Liver (tissue), 9 donors: ENCODE results near the gene FILIP1. TPM values are rescaled to one million over a fixed set of nuclear protein-coding genes. Genes with fewer than 3 reads are reported as not detected.

Experiments
- DNase-seq: peaks from one replicate; pipeline ENCODE4 v3.0.0-alpha.2; 2017; ENCODE audit warnings: low spot score
- H3K27ac ChIP-seq, 2 donors: one replicate each; pipeline ENCODE4 v1.7.0; 2013; ENCODE audit warnings: inconsistent platforms in 2 of 2, low read length in 2 of 2, control low read depth in 1 of 2, low read depth in 1 of 2, mild to moderate bottlenecking in 1 of 2
- H3K27me3 ChIP-seq, 4 donors: one replicate each; pipeline versions ENCODE4 v1.6.1 to v1.7.0; 2013; ENCODE audit warnings: low read length in 3 of 4, inconsistent platforms in 1 of 4, mild to moderate bottlenecking in 1 of 4, moderate library complexity in 1 of 4; ENCODE audit not compliant: control insufficient read depth in 4 of 4, insufficient read depth in 4 of 4
- H3K36me3 ChIP-seq, 4 donors: one replicate each; pipeline versions ENCODE4 v1.6.1 to v1.7.0; 2013; ENCODE audit warnings: low read length in 3 of 4, mild to moderate bottlenecking in 3 of 4, low read depth in 1 of 4, moderate library complexity in 1 of 4; ENCODE audit not compliant: control insufficient read depth in 4 of 4, insufficient read depth in 3 of 4
- H3K4me1 ChIP-seq, 4 donors: one replicate each; pipeline versions ENCODE4 v1.6.1 to v1.7.0; 2013; ENCODE audit warnings: low read length in 3 of 4, mild to moderate bottlenecking in 3 of 4, moderate library complexity in 1 of 4; ENCODE audit not compliant: control insufficient read depth in 4 of 4, insufficient read depth in 4 of 4
- H3K4me3 ChIP-seq, 3 donors: one replicate each; pipeline versions ENCODE4 v1.6.1 to v1.7.0; 2013; ENCODE audit warnings: low read length in 3 of 3, control low read depth in 1 of 3, low read depth in 1 of 3, mild to moderate bottlenecking in 1 of 3
- H3K9ac ChIP-seq, 2 donors: one replicate each; pipeline ENCODE4 v1.7.0; 2013; ENCODE audit warnings: low read length in 2 of 2, mild to moderate bottlenecking in 2 of 2, moderate library complexity in 2 of 2, control low read depth in 1 of 2, low read depth in 1 of 2
- H3K9me3 ChIP-seq, 4 donors: one replicate each; pipeline versions ENCODE4 v1.6.1 to v1.7.0; 2013; ENCODE audit warnings: low read length in 3 of 4; ENCODE audit not compliant: control insufficient read depth in 4 of 4
- EGR1 ChIP-seq, 2 donors: IDR thresholded peaks; 2 replicates each; pipeline ENCODE4 v1.6.1; 2016 to 2018; ENCODE audit warnings: antibody characterized with exemption in 2 of 2, low read depth in 2 of 2
- FOXA1 ChIP-seq: IDR thresholded peaks from 2 replicates; pipeline ENCODE4 v1.6.1; 2016; ENCODE audit warnings: antibody characterized with exemption
- GABPA ChIP-seq, 2 donors: IDR thresholded peaks in 1 of 2; conservative IDR thresholded peaks in 1 of 2; 2 replicates each; pipeline ENCODE4 v1.6.1; 2016; ENCODE audit warnings: antibody characterized with exemption in 2 of 2, mild to moderate bottlenecking in 1 of 2, moderate library complexity in 1 of 2
- HNF4A ChIP-seq, 2 donors: conservative IDR thresholded peaks; 2 replicates each; pipeline ENCODE4 v1.6.1; 2016; ENCODE audit warnings: antibody characterized with exemption in 2 of 2, mild to moderate bottlenecking in 2 of 2
- HNF4G ChIP-seq: IDR thresholded peaks from 2 replicates; pipeline ENCODE4 v1.6.1; 2016; ENCODE audit warnings: antibody characterized with exemption
- JUND ChIP-seq, 2 donors: IDR thresholded peaks; 2 replicates each; pipeline ENCODE4 v1.6.1; 2016; ENCODE audit warnings: antibody characterized with exemption in 2 of 2
- MAX ChIP-seq: IDR thresholded peaks from 2 replicates; pipeline ENCODE4 v1.6.1; 2016; ENCODE audit warnings: antibody characterized with exemption
- NR2F2 ChIP-seq: IDR thresholded peaks from 2 replicates; pipeline ENCODE4 v1.6.1; 2016; ENCODE audit warnings: antibody characterized with exemption
- RAD21 ChIP-seq, 2 donors: IDR thresholded peaks; 2 replicates each; pipeline ENCODE4 v1.6.1; 2016; ENCODE audit warnings: antibody characterized with exemption in 2 of 2, mild to moderate bottlenecking in 2 of 2
- RXRA ChIP-seq, 2 donors: IDR thresholded peaks; 2 replicates each; pipeline ENCODE4 v1.6.1; 2017 to 2018; ENCODE audit warnings: antibody characterized with exemption in 2 of 2, mild to moderate bottlenecking in 1 of 2
- SP1 ChIP-seq: IDR thresholded peaks from 2 replicates; pipeline ENCODE4 v1.6.1; 2018; ENCODE audit warnings: antibody characterized with exemption, mild to moderate bottlenecking
- TAF1 ChIP-seq: conservative IDR thresholded peaks from 2 replicates; pipeline ENCODE4 v1.6.1; 2016; ENCODE audit warnings: antibody characterized with exemption, mild to moderate bottlenecking
- YY1 ChIP-seq: IDR thresholded peaks from 2 replicates; pipeline ENCODE4 v1.6.1; 2016; ENCODE audit warnings: antibody characterized with exemption, mild to moderate bottlenecking
- WGBS: extraction: QIAGEN DNeasy Blood & Tissue Kit; methylation state at CpG from one replicate; pipeline ENCODE4 v1.1.7; 2013; 5-methylcytosine and 5-hydroxymethylcytosine counted together
- polyA plus RNA-seq, 2 donors: library from polyadenylated mRNA; stranded (reverse) in 1 of 2; unstranded in 1 of 2; fragments of 200-250 nt in 1 of 2; fragments of >200 nt in 1 of 2; fragmentation: Nextera tagmentation in 1 of 2; extraction: Ambion mirVana in 1 of 2; gene quantifications; one replicate each; pipeline versions ENCODE4 v1.2.1 to v1.2.3, GENCODE V29; 2013 to 2015
- total RNA-seq, 2 donors: library from RNA; depleted of rRNA; stranded (reverse); fragments of >200 nt; gene quantifications; one replicate each; pipeline ENCODE4 v1.2.3, GENCODE V29; 2014
- TF ChIP-seq, protein P1 (sequence below): IDR thresholded peaks from 2 replicates; pipeline ENCODE4 v1.6.1; 2016; ENCODE audit warnings: antibody characterized with exemption
- TF ChIP-seq, protein P2 (sequence below): fragments of 150-350 bp; IDR thresholded peaks from 2 replicates; pipeline ENCODE4 v1.5.1; 2017; ENCODE audit warnings: improper control_type of control experiment, low read depth, low read length; ENCODE audit not compliant: missing input control
- TF ChIP-seq, protein P3 (sequence below): IDR thresholded peaks from 2 replicates; pipeline ENCODE4 v1.6.1; 2016; ENCODE audit warnings: antibody characterized with exemption, mild to moderate bottlenecking
- TF ChIP-seq, protein P4 (sequence below): IDR thresholded peaks from 2 replicates; pipeline ENCODE4 v1.6.1; 2016; ENCODE audit warnings: antibody characterized with exemption
- donor health status: healthy.
- donor health status: healthy.
- donor health status: healthy.
- donor health status: healthy.
- donor health status: healthy.

The FILIP1 gene
- total and polyA plus RNA-seq, 4 donors = 0.70 to 2.8 (median 1.1) TPM

- DNase-seq = no peak
These were observed 79.1 kb downstream of the FILIP1 start for GRCh38 chr6:75414445-75415021.

DNA sequence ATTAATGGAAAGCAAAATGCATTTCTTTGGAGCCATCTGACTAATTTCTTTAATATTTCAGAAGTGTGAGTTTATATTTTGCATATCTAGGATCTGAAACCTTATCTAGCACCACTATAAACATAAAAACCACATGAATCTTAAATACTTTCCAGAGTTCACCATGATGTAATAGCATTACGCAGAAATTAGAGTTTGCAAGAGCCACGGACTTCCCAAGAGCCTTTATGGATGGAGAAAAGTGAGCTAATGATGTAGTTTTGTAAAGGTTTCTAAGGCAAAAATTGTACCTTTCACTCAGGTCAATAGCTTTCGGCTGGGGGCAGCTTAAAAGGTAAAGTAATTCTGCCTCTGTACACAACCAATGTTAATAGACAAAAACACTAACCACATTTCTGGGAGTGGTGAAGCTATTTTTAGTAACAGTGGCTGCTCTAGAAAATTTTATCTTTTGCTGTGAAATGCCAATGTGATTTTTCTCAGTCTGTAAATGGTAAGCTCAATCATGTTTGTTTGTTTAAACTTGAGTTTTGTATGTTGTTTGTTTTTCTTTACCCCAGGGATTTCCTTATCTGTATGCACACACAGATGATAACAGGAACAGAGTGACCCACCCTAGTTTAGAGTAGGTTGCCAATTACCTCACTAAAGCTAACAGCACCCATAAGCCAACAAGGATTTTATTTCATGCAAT, 80.5 kb downstream of the FILIP1 start:
- Histone ChIP-seq H3K27me3 (peaks cover 0 to 2% (median 0%) of the 10 kb centered on the region in 4 donors), H3K4me1 (no peaks in the 10 kb centered on the region), H3K4me3 (no peak overlapping the region), H3K27ac (no peak overlapping the region), H3K9ac (no peak overlapping the region), H3K9me3 (no peaks in the 10 kb centered on the region), H3K36me3 (no peaks in the 10 kb centered on the region)
- no peak for DNase-seq
- 42% methylated on average over 3 of the region's 3 CpGs for WGBS
- TF ChIP-seq, protein P1, sequence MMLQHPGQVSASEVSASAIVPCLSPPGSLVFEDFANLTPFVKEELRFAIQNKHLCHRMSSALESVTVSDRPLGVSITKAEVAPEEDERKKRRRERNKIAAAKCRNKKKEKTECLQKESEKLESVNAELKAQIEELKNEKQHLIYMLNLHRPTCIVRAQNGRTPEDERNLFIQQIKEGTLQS = no peak
- TF ChIP-seq, protein P2, sequence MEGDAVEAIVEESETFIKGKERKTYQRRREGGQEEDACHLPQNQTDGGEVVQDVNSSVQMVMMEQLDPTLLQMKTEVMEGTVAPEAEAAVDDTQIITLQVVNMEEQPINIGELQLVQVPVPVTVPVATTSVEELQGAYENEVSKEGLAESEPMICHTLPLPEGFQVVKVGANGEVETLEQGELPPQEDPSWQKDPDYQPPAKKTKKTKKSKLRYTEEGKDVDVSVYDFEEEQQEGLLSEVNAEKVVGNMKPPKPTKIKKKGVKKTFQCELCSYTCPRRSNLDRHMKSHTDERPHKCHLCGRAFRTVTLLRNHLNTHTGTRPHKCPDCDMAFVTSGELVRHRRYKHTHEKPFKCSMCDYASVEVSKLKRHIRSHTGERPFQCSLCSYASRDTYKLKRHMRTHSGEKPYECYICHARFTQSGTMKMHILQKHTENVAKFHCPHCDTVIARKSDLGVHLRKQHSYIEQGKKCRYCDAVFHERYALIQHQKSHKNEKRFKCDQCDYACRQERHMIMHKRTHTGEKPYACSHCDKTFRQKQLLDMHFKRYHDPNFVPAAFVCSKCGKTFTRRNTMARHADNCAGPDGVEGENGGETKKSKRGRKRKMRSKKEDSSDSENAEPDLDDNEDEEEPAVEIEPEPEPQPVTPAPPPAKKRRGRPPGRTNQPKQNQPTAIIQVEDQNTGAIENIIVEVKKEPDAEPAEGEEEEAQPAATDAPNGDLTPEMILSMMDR = no peak
- TF ChIP-seq TAF1 (no peak), HNF4A (conservative IDR thresholded peaks at IDR 0.05) (no peak), RXRA (IDR thresholded peaks at IDR 0.05) (no peak), NR2F2 (no peak), MAX (no peak), HNF4G (no peak), GABPA (IDR thresholded peaks at IDR 0.05 in 1 of 2, conservative IDR thresholded peaks at IDR 0.05 in 1 of 2) (no peak), SP1 (no peak)
- TF ChIP-seq, protein P3, sequence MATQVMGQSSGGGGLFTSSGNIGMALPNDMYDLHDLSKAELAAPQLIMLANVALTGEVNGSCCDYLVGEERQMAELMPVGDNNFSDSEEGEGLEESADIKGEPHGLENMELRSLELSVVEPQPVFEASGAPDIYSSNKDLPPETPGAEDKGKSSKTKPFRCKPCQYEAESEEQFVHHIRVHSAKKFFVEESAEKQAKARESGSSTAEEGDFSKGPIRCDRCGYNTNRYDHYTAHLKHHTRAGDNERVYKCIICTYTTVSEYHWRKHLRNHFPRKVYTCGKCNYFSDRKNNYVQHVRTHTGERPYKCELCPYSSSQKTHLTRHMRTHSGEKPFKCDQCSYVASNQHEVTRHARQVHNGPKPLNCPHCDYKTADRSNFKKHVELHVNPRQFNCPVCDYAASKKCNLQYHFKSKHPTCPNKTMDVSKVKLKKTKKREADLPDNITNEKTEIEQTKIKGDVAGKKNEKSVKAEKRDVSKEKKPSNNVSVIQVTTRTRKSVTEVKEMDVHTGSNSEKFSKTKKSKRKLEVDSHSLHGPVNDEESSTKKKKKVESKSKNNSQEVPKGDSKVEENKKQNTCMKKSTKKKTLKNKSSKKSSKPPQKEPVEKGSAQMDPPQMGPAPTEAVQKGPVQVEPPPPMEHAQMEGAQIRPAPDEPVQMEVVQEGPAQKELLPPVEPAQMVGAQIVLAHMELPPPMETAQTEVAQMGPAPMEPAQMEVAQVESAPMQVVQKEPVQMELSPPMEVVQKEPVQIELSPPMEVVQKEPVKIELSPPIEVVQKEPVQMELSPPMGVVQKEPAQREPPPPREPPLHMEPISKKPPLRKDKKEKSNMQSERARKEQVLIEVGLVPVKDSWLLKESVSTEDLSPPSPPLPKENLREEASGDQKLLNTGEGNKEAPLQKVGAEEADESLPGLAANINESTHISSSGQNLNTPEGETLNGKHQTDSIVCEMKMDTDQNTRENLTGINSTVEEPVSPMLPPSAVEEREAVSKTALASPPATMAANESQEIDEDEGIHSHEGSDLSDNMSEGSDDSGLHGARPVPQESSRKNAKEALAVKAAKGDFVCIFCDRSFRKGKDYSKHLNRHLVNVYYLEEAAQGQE = no peak

More at GRCh38 chr6:75414445-75415021, 79.1 kb downstream of the FILIP1 start:
- no peaks in the 10 kb centered on the region for H3K36me3 ChIP-seq
- no peaks in the 10 kb centered on the region for H3K4me1 ChIP-seq
- H3K9ac ChIP-seq = no peak overlapping the region
- TF ChIP-seq NR2F2 (no peak), RXRA (IDR thresholded peaks at IDR 0.05) (no peak), RAD21 (IDR thresholded peaks at IDR 0.05) (no peak), GABPA (IDR thresholded peaks at IDR 0.05 in 1 of 2, conservative IDR thresholded peaks at IDR 0.05 in 1 of 2) (no peak), MAX (no peak), FOXA1 (no peak), YY1 (no peak), JUND (IDR thresholded peaks at IDR 0.05) (no peak), SP1 (no peak), HNF4G (no peak), EGR1 (IDR thresholded peaks at IDR 0.05; ENCODE audit: low read depth in 2 of 2) (no peak), TAF1 (no peak)
- TF ChIP-seq, protein P4, sequence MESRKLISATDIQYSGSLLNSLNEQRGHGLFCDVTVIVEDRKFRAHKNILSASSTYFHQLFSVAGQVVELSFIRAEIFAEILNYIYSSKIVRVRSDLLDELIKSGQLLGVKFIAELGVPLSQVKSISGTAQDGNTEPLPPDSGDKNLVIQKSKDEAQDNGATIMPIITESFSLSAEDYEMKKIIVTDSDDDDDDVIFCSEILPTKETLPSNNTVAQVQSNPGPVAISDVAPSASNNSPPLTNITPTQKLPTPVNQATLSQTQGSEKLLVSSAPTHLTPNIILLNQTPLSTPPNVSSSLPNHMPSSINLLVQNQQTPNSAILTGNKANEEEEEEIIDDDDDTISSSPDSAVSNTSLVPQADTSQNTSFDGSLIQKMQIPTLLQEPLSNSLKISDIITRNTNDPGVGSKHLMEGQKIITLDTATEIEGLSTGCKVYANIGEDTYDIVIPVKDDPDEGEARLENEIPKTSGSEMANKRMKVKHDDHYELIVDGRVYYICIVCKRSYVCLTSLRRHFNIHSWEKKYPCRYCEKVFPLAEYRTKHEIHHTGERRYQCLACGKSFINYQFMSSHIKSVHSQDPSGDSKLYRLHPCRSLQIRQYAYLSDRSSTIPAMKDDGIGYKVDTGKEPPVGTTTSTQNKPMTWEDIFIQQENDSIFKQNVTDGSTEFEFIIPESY = no peak
- TF ChIP-seq, protein P2 = no peak
- TF ChIP-seq, protein P1 = no peak
- H3K27ac ChIP-seq = no peak overlapping the region
- no peak overlapping the region for H3K4me3 ChIP-seq
- WGBS = 76% methylated on average over 4 of the region's 4 CpGs
- H3K9me3 ChIP-seq = no peaks in the 10 kb centered on the region
- H3K27me3 ChIP-seq = peaks cover 0 to 2% (median 0%) of the 10 kb centered on the region in 4 donors
